ENCODE data around the gene TSEN34. TPM values are rescaled to one million over a fixed set of nuclear protein-coding genes. Genes with fewer than 3 reads are reported as not detected.
"Not testable (repeated sequence)": the region's sequence is repeated elsewhere in the genome, so short reads cannot be mapped to it uniquely, and the experiment has no call there.

Gene TSEN34
- total RNA-seq, 1 donor from 2014 or later, result 27.8 TPM

GRCh38 chr19:54216869-54217268 lies 25.8 kb downstream of the TSEN34 start:
- Mint-ChIP-seq H3K27ac (ENCODE audit: unreplicated experiment) (no peak overlapping the region), H3K4me1 (ENCODE audit: unreplicated experiment) (no peaks in the 10 kb centered on the region), H3K4me3 (ENCODE audit: unreplicated experiment) (no peak overlapping the region), H3K9me3 (ENCODE audit: unreplicated experiment) (no peaks in the 10 kb centered on the region), H3K36me3 (ENCODE audit: low read depth, unreplicated experiment) (peaks cover 17% of the 10 kb centered on the region), H3K27me3 (ENCODE audit: unreplicated experiment) (peaks cover 4% of the 10 kb centered on the region)
- TF ChIP-seq CTCF (IDR thresholded peaks at IDR 0.05; ENCODE audit: unreplicated experiment), result no peak
- no peak for DNase-seq (ENCODE audit: low spot score)

GRCh38 chr19:54217517-54218247 lies 26.6 kb downstream of the TSEN34 start:
- H3K4me1 Mint-ChIP-seq (ENCODE audit: unreplicated experiment); H3K9me3 Mint-ChIP-seq (ENCODE audit: unreplicated experiment); H3K27me3 Mint-ChIP-seq (ENCODE audit: unreplicated experiment); DNase-seq (ENCODE audit: low spot score); H3K27ac Mint-ChIP-seq (ENCODE audit: unreplicated experiment): not testable (repeated sequence)
- H3K4me3 Mint-ChIP-seq (ENCODE audit: unreplicated experiment), result peak overlapping the region; percentile 47
- H3K36me3 Mint-ChIP-seq (ENCODE audit: low read depth, unreplicated experiment), result peaks cover 17% of the 10 kb centered on the region

GRCh38 chr19:54218259-54218658 lies 27.2 kb downstream of the TSEN34 start:
- DNase-seq (ENCODE audit: low spot score), result no peak
- no peaks in the 10 kb centered on the region for H3K4me1 Mint-ChIP-seq (ENCODE audit: unreplicated experiment)
- peaks cover 14% of the 10 kb centered on the region for H3K36me3 Mint-ChIP-seq (ENCODE audit: low read depth, unreplicated experiment)
- no peaks in the 10 kb centered on the region for H3K9me3 Mint-ChIP-seq (ENCODE audit: unreplicated experiment)
- no peak for TF ChIP-seq CTCF (IDR thresholded peaks at IDR 0.05; ENCODE audit: unreplicated experiment)
- H3K27me3 Mint-ChIP-seq (ENCODE audit: unreplicated experiment), result peaks cover 2% of the 10 kb centered on the region
- no peak overlapping the region for H3K4me3 Mint-ChIP-seq (ENCODE audit: unreplicated experiment)
- H3K27ac Mint-ChIP-seq (ENCODE audit: unreplicated experiment), result no peak overlapping the region

GRCh38 chr19:54218960-54219661 lies 28.0 kb downstream of the TSEN34 start:
- peak overlapping the region; percentile 76 for H3K4me3 Mint-ChIP-seq (ENCODE audit: unreplicated experiment)
- no peak for DNase-seq (ENCODE audit: low spot score)
- no peaks in the 10 kb centered on the region for H3K9me3 Mint-ChIP-seq (ENCODE audit: unreplicated experiment)
- H3K27me3 Mint-ChIP-seq (ENCODE audit: unreplicated experiment), result peaks cover 2% of the 10 kb centered on the region
- TF ChIP-seq CTCF (IDR thresholded peaks at IDR 0.05; ENCODE audit: unreplicated experiment), result no peak
- H3K36me3 Mint-ChIP-seq (ENCODE audit: low read depth, unreplicated experiment), result peaks cover 12% of the 10 kb centered on the region
- H3K4me1 Mint-ChIP-seq (ENCODE audit: unreplicated experiment), result no peaks in the 10 kb centered on the region
- peak overlapping the region; percentile 24 for H3K27ac Mint-ChIP-seq (ENCODE audit: unreplicated experiment)

- H3K27me3 Mint-ChIP-seq (ENCODE audit: unreplicated experiment); H3K27ac Mint-ChIP-seq (ENCODE audit: unreplicated experiment); H3K4me1 Mint-ChIP-seq (ENCODE audit: unreplicated experiment); DNase-seq (ENCODE audit: low spot score); H3K9me3 Mint-ChIP-seq (ENCODE audit: unreplicated experiment); H3K4me3 Mint-ChIP-seq (ENCODE audit: unreplicated experiment): not testable (repeated sequence)
- H3K36me3 Mint-ChIP-seq (ENCODE audit: low read depth, unreplicated experiment), result peaks cover 12% of the 10 kb centered on the region
These were observed 28.6 kb downstream of the TSEN34 start for GRCh38 chr19:54219702-54220101.

GRCh38 chr19:54221947-54222346 lies 30.8 kb downstream of the TSEN34 start:
- H3K4me1 Mint-ChIP-seq (ENCODE audit: unreplicated experiment); DNase-seq (ENCODE audit: low spot score); H3K36me3 Mint-ChIP-seq (ENCODE audit: low read depth, unreplicated experiment); H3K27me3 Mint-ChIP-seq (ENCODE audit: unreplicated experiment); H3K9me3 Mint-ChIP-seq (ENCODE audit: unreplicated experiment); H3K27ac Mint-ChIP-seq (ENCODE audit: unreplicated experiment); H3K4me3 Mint-ChIP-seq (ENCODE audit: unreplicated experiment): not testable (repeated sequence)

GRCh38 chr19:54222474-54223276 lies 31.6 kb downstream of the TSEN34 start, which contains the start of gene LILRB3:
Gene LILRB3 (minus strand): TSS chr19:54223007. CDS start chr19:54222976, 31 bp downstream.
- not testable (repeated sequence) for H3K4me1 Mint-ChIP-seq (ENCODE audit: unreplicated experiment); H3K36me3 Mint-ChIP-seq (ENCODE audit: low read depth, unreplicated experiment); H3K27ac Mint-ChIP-seq (ENCODE audit: unreplicated experiment); DNase-seq (ENCODE audit: low spot score); H3K4me3 Mint-ChIP-seq (ENCODE audit: unreplicated experiment); H3K27me3 Mint-ChIP-seq (ENCODE audit: unreplicated experiment); H3K9me3 Mint-ChIP-seq (ENCODE audit: unreplicated experiment)

- H3K4me1 Mint-ChIP-seq (ENCODE audit: unreplicated experiment); H3K27me3 Mint-ChIP-seq (ENCODE audit: unreplicated experiment); H3K9me3 Mint-ChIP-seq (ENCODE audit: unreplicated experiment); H3K27ac Mint-ChIP-seq (ENCODE audit: unreplicated experiment); H3K4me3 Mint-ChIP-seq (ENCODE audit: unreplicated experiment); DNase-seq (ENCODE audit: low spot score); H3K36me3 Mint-ChIP-seq (ENCODE audit: low read depth, unreplicated experiment): not testable (repeated sequence)
These were observed 32.3 kb downstream of the TSEN34 start for GRCh38 chr19:54223277-54223936.

All from endothelial cell (in vitro differentiated cells).